NCI-H2029 (cell line): Measurements from ENCODE around the gene DENND1A.

Experiments used
- DNase-seq: peaks from one replicate; lab custom pipeline; 2025; lab: John Stamatoyannopoulos, UW

DENND1A gene

GRCh38 chr9:123863164-123863855, 66.6 kb downstream of the DENND1A start:
- no peak for DNase-seq

DNA sequence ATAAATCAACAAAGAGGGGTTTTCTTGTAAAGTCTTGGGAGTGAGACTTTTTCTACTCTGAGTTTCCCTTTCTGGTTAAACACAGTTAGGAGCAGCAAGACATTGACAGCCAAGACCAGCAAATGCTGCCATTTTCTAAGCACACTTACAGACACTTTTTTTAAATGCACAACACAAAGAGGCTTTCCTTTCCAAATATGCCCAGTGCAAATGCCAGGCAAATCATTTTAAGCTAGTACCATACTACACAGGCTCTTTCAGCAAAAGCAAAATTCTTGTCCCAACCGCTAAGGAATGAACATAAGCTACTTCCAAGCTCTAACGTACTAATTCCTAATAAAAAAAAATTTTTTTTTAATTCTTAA, 68.2 kb downstream of the DENND1A start:
- DNase-seq = no peak

DNA sequence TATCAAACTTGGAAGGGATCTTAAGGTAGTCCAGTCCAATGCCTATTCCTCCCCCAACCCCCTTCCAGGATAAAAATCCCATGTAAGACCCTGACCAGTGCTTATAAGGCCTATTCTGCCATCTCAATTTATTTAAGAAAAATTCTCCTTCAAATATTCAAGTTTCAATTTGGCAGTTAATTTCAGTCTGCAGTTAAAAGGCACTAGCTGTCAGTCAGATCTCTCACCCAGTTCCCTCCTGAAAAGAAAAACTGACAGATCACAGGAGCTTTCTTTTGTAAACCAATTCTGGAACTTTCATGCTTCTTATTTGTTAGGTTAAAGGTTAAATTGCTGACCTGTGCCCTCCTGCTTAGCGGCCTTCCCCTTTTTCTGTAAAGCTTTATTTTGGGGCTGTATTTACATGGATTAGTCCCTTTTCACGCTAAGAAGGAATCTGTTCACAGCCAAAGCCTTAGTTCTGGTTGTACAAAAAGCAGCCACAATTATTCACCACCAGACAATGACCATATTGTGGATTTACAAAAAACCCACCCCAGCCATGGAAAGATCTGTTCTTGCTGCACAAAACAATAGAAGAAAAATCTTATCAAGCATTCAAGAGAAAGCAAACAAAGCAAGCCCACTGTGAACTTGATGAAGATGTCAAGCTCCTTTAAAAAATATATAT, 68.7 kb downstream of the DENND1A start:
- DNase-seq = no peak

DNA sequence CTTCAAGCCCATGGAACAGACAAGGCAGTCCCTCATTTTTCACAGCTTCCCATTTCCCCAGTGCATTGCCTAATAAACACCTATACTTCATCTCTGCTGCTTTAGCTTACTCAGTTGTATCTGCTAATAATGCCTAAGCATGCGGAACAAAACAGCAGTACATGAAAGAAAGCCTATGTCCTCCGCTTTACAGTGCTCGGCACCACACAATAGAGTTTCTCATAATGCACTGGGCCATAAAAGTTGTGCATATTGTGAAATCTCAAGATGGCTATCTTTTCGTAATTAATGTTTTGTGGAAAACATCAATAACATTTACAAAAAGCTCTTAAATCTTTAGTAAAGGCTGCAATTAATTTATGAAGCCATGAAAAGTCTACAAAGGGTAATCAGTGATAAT, 69.3 kb downstream of the DENND1A start:
- DNase-seq = no peak

DNA sequence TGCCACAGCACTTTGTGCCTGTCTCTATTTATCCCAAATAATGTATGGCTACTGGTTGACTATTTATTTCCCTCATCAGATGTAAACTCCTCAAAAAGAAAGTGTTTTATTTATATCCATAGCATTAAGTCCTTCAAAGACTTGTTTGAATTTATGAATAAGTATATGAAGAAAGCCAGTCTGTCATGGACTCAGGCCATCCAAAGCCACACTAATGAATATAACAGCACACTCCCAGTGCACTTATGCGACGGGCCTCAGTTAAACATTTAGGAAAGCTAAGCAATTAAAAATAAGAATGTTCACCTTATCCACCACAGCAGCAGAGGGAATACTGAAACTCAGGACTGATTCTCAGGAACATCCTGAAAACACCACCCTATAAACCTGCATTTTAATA, 77.5 kb downstream of the DENND1A start:
- no peak for DNase-seq

- DNase-seq = no peak
These were observed 78.1 kb downstream of the DENND1A start for GRCh38 chr9:123851851-123852250.

- no peak for DNase-seq
These were observed 81.4 kb downstream of the DENND1A start for GRCh38 chr9:123848447-123849085.

DNA sequence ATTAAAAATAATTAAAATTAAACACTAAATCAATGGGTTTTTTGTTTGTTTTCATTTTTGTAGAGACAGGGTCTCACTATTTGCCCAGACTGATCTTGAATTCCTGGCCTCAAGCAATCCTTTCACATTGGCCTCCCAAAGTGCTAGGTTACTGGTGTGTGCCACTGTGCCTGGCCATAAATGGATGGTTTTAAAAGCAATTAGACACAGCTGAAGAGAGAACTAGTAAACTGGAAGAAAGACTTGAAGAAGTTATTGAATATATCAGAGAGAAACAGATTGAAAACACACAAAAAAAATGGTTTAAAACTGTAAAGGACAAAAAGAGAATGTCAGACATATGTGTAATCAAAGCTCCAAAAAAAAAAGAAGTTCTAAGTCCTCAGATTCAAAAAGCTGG, 83.0 kb downstream of the DENND1A start:
- no peak for DNase-seq

GRCh38 chr9:123843703-123844102, 86.2 kb downstream of the DENND1A start:
- DNase-seq = no peak

DNA sequence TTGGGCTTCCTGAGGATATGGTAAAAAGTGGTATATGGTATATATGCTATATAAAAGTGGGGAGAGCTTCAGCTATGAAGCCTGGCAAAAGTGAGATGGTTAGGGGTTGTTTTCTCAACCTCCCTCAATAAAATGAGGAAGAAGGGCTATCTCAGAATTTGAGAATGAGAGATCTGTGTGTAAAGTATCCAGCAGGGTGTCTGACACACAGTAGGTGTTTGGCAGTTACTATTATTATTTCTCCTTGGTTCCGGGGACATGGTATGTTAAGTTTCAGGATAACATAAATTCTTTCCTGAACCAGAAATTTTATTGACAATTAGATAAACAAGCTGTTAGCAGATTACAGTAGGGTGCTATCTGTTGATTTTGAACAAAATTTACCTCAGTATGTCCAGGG, 94.1 kb downstream of the DENND1A start:
- no peak for DNase-seq

DNA sequence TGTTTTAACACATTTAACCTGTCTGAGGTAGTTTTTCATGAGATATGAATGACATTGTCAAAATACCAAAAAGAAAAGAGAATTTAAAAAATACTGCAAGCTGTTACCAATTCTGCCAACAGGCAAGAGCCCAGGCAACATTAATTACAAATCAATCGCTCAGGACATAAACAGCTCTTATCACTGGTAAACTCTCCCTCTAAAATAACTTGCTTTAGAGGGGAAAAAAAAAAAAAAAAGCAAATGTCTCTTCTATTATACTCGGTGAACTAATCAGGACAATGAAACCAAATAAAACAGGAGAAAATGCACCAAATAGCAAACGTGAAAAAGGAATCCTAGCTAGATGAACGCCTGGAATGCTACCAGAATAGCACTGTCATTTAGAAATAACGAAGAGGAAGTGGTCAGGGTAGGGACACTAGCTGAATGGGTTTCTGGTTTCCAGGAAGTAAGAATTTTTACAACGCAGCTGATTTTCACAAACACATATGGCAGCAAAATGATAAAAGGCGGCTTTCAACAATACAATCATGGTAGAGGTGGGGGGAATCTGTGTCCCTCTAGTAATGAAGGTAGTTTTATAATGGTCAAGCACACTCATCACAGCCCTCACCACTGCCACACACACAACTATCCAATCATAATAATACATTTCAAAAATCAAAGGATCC, 94.9 kb downstream of the DENND1A start:
- peak; percentile 62 for DNase-seq

DNA sequence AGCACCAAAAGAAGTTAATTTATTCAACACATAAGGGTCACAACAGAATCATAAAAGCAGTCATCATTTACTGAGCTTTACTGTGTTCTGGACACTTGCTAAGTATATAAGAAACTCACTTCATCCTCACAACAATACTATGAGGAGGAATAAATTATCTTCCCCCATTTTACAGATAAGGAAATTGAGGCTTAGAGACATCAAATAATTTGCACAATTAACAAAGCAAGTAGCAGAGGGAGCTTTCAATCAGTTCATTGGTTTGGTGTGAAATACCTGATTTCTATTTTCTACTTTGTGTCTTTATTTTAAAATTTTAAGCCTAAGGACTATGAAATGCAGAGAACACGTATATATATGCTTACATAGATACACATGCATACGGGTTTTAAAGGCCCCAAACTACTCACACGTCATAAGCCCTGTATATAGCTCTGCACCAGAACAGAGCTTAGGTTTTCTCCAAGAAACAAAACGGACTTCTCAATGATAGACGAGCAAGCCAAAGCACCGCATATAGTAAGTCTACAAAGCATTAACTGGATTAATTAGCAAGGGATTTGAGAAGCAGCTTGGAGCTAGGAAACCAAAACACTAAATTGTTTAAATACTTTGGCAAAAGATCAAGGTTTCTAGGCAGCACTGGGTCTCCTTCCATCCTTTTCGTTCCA, 95.6 kb downstream of the DENND1A start:
- peak; percentile 6 for DNase-seq

DNA sequence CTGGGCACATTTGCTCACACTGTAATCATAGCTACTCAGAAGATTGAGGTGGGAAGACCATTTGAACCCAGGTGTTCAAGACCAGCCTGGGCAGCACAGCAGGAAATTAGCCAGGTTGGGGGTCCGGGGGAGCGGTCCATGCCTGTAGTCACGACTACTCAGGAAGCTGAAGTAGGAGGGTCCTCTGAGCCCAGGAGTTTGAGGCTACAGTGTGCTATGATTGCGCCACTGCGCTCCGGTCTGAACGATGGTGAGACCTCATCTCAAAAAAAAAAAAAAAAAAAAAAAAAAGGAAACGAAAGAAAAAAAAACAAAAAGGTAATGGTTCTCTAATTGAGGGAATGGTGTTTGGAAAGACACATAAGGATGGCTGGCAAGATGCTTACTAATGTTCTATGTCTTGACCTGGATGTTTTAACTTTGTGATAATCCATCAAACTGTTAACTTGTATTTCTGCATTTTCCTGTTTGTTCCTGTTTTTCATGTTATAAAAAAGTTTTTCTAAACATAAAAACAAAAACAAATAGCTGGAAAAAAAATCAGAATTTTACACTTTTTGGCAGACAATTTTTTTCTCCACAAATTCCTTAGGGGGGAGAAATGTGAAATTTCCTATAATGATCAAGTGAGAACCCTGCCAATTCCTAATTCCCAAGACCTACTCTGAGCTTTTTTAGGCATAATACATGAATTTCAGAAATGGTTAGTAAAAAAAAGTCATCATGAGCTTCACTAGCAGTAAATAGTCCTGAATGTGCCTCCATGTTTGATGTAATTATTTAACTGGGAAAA, 96.9 kb downstream of the DENND1A start:
- no peak for DNase-seq

- no peak for DNase-seq
These were observed 97.8 kb downstream of the DENND1A start for GRCh38 chr9:123832176-123832575.

DNA sequence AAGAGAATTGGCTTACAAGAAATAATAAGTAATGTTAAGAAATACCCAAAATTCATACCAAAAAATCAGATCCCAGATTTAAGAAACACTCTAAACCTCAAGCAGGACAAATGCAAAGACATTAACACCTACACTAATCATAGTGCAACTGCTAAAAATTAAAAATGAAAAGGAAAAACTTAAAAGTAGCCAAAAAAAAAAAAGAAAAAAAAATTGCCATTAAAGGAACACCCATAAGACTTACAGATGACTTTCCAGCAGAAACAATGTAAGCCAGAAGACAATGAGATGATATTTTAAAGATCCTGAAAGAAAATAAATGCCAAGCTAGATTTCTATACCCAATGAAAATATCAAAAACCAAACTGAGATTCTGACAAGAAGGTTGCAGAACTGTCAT, 101.5 kb downstream of the DENND1A start:
- DNase-seq = no peak

DNA sequence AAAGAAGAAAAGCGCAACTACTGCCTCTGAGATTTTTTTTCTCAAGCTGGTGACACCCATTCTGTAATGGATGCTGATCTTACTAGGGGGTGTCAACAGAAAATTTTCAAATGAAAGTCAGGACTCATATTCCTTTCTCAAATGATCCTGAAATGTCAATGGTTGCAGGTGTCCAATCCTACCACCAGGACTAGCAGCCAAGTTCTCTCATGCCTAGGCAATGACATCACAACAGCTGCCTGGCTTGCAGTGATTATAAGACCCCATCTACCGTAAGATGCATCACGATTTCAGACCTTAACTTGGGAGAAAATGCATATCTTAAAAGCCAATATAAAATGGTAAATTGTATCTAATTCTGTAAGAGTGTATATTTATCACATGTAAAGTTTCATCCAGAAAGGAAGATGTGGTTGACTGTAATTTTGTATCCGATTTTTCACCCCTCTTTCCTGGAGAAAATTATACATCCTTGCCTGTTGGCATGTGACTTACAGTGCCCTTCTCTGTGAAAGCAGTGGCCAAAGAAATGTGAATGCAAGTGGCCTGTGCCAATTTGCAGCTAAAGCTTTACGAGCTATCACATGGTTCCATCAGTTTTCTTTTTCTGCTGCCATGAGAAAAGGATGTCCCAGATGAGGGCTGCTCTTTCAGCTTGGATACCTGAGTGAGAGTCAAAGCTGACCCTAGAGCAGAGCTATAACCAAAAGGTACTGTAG, 104.4 kb downstream of the DENND1A start:
- DNase-seq = no peak

- DNase-seq = no peak
These were observed 106.6 kb downstream of the DENND1A start for GRCh38 chr9:123823194-123823947.

DNA sequence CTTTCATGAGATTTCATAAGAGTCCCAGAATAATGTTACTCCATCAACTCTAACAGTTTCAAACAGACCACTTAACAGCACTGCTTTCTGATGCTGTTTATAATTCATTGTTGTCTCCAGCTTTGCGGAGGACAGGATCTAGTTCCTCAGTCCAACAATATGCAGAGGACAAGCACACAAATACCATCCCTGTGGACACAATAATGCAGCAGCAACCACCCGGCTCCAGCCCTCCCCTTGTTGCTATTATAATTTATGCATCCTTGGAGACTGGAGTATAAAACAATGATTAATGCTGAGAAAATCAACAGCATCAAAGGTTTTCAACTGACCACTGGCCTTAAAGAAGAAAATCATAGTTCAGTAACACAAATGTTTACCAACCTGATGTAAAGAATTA, 108.3 kb downstream of the DENND1A start:
- no peak for DNase-seq

GRCh38 chr9:123820139-123820538, 109.8 kb downstream of the DENND1A start:
- DNase-seq = no peak

- DNase-seq = no peak
These were observed 113.0 kb downstream of the DENND1A start for GRCh38 chr9:123816817-123817472.
